GM12892 (cell line): ENCODE results near the gene HCN2.

Experiments used
- POLR2AphosphoS5 ChIP-seq: IDR thresholded peaks from 2 replicates; pipeline ENCODE4 v1.6.1; 2011; ENCODE audit warnings: low read depth, low read length, control low read depth
- TAF1 ChIP-seq: IDR thresholded peaks from 2 replicates; pipeline ENCODE4 v1.6.1; 2011; ENCODE audit warnings: low read depth, mild to moderate bottlenecking, control low read depth, low read length, borderline replicate concordance

DNA sequence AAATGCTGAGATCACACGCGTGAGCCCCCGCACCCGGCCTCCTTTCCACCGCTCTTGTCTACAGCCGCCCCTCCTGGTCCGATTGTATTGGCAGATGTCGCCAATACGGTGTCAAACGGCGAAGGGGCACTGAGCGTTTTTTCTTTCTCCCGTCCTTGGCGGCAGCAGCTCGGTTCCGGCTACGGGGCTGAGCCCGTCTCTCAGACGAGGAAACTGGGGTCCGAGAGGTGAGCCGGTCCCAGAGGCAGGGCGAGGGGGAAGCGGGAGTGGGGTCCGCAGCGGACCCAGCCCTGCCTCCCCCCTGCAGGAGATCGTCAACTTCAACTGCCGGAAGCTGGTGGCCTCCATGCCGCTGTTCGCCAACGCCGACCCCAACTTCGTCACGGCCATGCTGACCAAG lies 23.3 kb downstream of the HCN2 start:
- TF ChIP-seq POLR2AphosphoS5 (no peak), TAF1 (no peak)
